Stimulated activated CD8-positive, alpha-beta memory T cell treated with anti-CD3 and anti-CD28 coated beads, Interleukin-7, amount 100 ng/mL, for 1 hour (primary cell): ENCODE results near the gene RAB11FIP4.

ENCODE experiments used
- DNase-seq, 2 donors: peaks; one replicate each; pipeline ENCODE4 v3.0.0-alpha.2; 2020; ENCODE audit warnings: low read depth in 2 of 2

The RAB11FIP4 gene

GRCh38 chr17:31587462-31587861 is 196.0 kb downstream of the RAB11FIP4 start:
- no peak for DNase-seq
